Panc1 (cell line): ENCODE measurements around the gene PTPRA. TPM values are rescaled to one million over a fixed set of nuclear protein-coding genes. Genes with fewer than 3 reads are reported as not detected.

ENCODE experiments used
- ATAC-seq: fragments of 200-7000 bp; cut with Tn5 transposase; 2 replicates; pipeline ENCODE4 v1.9.1; 2020; ENCODE audit warnings: mild to moderate bottlenecking, moderate library complexity
- BruUV-seq: library from RNA; stranded (reverse); fragments of 400-500 nt; replicated peaks from 2 replicates; lab custom pipeline; 2021; lab: Mats Ljungman, UMichigan
- CTCF ChIA-PET: fragments of 300-600 bp; sonication (Branson Sonifier 250); formaldehyde crosslinking; loops from one replicate; lab custom pipeline; 2022; ENCODE audit warnings: antibody characterized with exemption; lab: Charles Lee
- POLR2A ChIA-PET: fragments of 300-600 bp; sonication (Branson Sonifier 250); formaldehyde crosslinking; loops from one replicate; lab custom pipeline; 2022; ENCODE audit warnings: antibody characterized with exemption; lab: Charles Lee
- DNase-seq: peaks from one replicate; pipeline ENCODE4 v3.0.0-alpha.2; 2010; ENCODE audit warnings: low read depth, low spot score
- H3K27ac ChIP-seq: 2 replicates; pipeline ENCODE4 v1.5.1; 2011; ENCODE audit warnings: mild to moderate bottlenecking, low read length, inconsistent platforms
- H3K27me3 ChIP-seq: fragments of 200-500 bp; sonication (Bioruptor generic); 2 replicates; pipeline ENCODE4 v1.6.0; 2014; ENCODE audit warnings: low read length, inconsistent platforms; ENCODE audit not compliant: control insufficient read depth, insufficient read depth
- H3K36me3 ChIP-seq: fragments of 200-500 bp; sonication (Bioruptor generic); 2 replicates; pipeline ENCODE4 v1.5.1; 2014; ENCODE audit warnings: inconsistent platforms, mild to moderate bottlenecking, low read length, moderate library complexity; ENCODE audit not compliant: control insufficient read depth, insufficient read depth
- H3K4me1 ChIP-seq: 2 replicates; pipeline ENCODE4 v1.5.1; 2011; ENCODE audit warnings: inconsistent platforms, mild to moderate bottlenecking, low read length, moderate library complexity; ENCODE audit not compliant: control insufficient read depth, insufficient read depth
- H3K4me3 ChIP-seq, 2 experiments: 2 replicates each; pipeline ENCODE4 v1.5.1; 2011 to 2012; ENCODE audit warnings: low read depth in 2 of 2, low read length in 2 of 2, mild to moderate bottlenecking in 2 of 2, inconsistent platforms in 1 of 2, moderate library complexity in 1 of 2
- H3K9me3 ChIP-seq: fragments of 200-500 bp; sonication (Bioruptor generic); 2 replicates; pipeline ENCODE4 v1.5.1; 2014; ENCODE audit warnings: low read depth, mild to moderate bottlenecking, inconsistent platforms, low read length, moderate library complexity; ENCODE audit not compliant: control insufficient read depth, insufficient read depth
- CTCF ChIP-seq: fragments of 450-650 bp; IDR thresholded peaks from 2 replicates; pipeline ENCODE4 v1.5.1; 2017; ENCODE audit warnings: mild to moderate bottlenecking
- POLR2AphosphoS5 ChIP-seq: IDR thresholded peaks from 2 replicates; pipeline ENCODE4 v1.6.1; 2012; ENCODE audit warnings: mild to moderate bottlenecking, low read depth, low read length, moderate library complexity
- REST ChIP-seq, 2 experiments: IDR thresholded peaks; 2 replicates each; pipeline ENCODE4 v1.6.1; 2011 to 2012; ENCODE audit warnings: low read depth in 2 of 2, control low read depth in 1 of 2, low read length in 1 of 2, mild to moderate bottlenecking in 1 of 2, moderate library complexity in 1 of 2; ENCODE audit not compliant: insufficient read depth in 1 of 2
- SIN3A ChIP-seq: IDR thresholded peaks from 2 replicates; pipeline ENCODE4 v1.6.1; 2012; ENCODE audit warnings: low read depth, mild to moderate bottlenecking, low read length, moderate library complexity, borderline replicate concordance; ENCODE audit not compliant: insufficient read depth
- TCF7L2 ChIP-seq: IDR thresholded peaks from 2 replicates; pipeline ENCODE4 v1.6.1; 2011; ENCODE audit warnings: mild to moderate bottlenecking, low read depth, low read length, inconsistent platforms
- in situ Hi-C: cut with HindIII; loops from 2 replicates; pipeline ENCODE4 v1.10.0; 2016; ENCODE audit warnings: low sequenced_read_pairs, low pct_unique_long_range_greater_than_20kb
- intact Hi-C: fragments of 100-400 bp; cut with micrococcal nuclease; formaldehyde crosslinking; loops from one replicate; pipeline ENCODE4 v1.10.0; 2022; ENCODE audit not compliant: unreplicated experiment
- total RNA-seq: library from RNA; stranded (reverse); gene quantifications from one replicate; pipeline ENCODE4 v1.2.1, GENCODE V29; 2021; ENCODE audit not compliant: unreplicated experiment

Gene PTPRA
- total RNA-seq, 1 experiment from 2014 or later, result 56.6 TPM

- DNase-seq, result no peak
- intact Hi-C loops, result no loop called here
- no peak overlapping the region for H3K27ac ChIP-seq
- in situ Hi-C loops, result no loop called here
- H3K4me1 ChIP-seq, result no peaks in the 10 kb centered on the region
- POLR2A ChIA-PET, result no interaction called here
- CTCF ChIA-PET, result no interaction called here
- BruUV-seq, result no TSS peak
- H3K9me3 ChIP-seq, result no peaks in the 10 kb centered on the region
- ATAC-seq, result no peak
- peaks cover 3% of the 10 kb centered on the region; the same call in 1 of the 2 replicates for H3K36me3 ChIP-seq
- no peaks in the 10 kb centered on the region for H3K27me3 ChIP-seq
- no peak overlapping the region for H3K4me3 ChIP-seq
- TF ChIP-seq SIN3A (no peak), TCF7L2 (no peak), REST (IDR thresholded peaks at IDR 0.05; ENCODE audit: insufficient read depth in 1 of 2, low read depth in 2 of 2, low read length in 1 of 2) (no peak), POLR2AphosphoS5 (no peak), CTCF (no peak)
Measured at GRCh38 chr20:2987861-2988260, 114.6 kb downstream of the PTPRA start.

GRCh38 chr20:2991532-2991931, 118.3 kb downstream of the PTPRA start:
- intact Hi-C loops, result no loop called here
- H3K36me3 ChIP-seq, result peaks cover 3% of the 10 kb centered on the region; the same call in 1 of the 2 replicates
- TF ChIP-seq CTCF (no peak), REST (IDR thresholded peaks at IDR 0.05; ENCODE audit: insufficient read depth in 1 of 2, low read depth in 2 of 2, low read length in 1 of 2) (no peak), POLR2AphosphoS5 (no peak), SIN3A (no peak), TCF7L2 (no peak)
- BruUV-seq, result no TSS peak
- ChIA-PET CTCF (no interaction called here), POLR2A (no interaction called here)
- no peak overlapping the region for H3K27ac ChIP-seq
- no peak for DNase-seq
- in situ Hi-C loops, result no loop called here
- no peak for ATAC-seq
- no peaks in the 10 kb centered on the region for H3K9me3 ChIP-seq
- no peaks in the 10 kb centered on the region for H3K4me1 ChIP-seq
- H3K4me3 ChIP-seq, result no peak overlapping the region
- H3K27me3 ChIP-seq, result no peaks in the 10 kb centered on the region
